ENCODE data around the gene ECE1.

- TF ChIP-seq, protein P1, sequence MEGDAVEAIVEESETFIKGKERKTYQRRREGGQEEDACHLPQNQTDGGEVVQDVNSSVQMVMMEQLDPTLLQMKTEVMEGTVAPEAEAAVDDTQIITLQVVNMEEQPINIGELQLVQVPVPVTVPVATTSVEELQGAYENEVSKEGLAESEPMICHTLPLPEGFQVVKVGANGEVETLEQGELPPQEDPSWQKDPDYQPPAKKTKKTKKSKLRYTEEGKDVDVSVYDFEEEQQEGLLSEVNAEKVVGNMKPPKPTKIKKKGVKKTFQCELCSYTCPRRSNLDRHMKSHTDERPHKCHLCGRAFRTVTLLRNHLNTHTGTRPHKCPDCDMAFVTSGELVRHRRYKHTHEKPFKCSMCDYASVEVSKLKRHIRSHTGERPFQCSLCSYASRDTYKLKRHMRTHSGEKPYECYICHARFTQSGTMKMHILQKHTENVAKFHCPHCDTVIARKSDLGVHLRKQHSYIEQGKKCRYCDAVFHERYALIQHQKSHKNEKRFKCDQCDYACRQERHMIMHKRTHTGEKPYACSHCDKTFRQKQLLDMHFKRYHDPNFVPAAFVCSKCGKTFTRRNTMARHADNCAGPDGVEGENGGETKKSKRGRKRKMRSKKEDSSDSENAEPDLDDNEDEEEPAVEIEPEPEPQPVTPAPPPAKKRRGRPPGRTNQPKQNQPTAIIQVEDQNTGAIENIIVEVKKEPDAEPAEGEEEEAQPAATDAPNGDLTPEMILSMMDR (IDR thresholded peaks at IDR 0.05) = no peak
- TF ChIP-seq POLR2AphosphoS5 (IDR thresholded peaks at IDR 0.05) = no peak
These were observed 2.3 kb upstream of the ECE1 start for GRCh38 chr1:21292503-21292983.

All from transverse colon (tissue), 4 donors.